Activated naive CD4-positive, alpha-beta T cell treated with anti-CD3 and anti-CD28 coated beads, Interleukin-2, amount 50 U/mL, for 16 hours (primary cell): ENCODE results near the gene LNPK.
"Not testable (repeated sequence)": the region's sequence is repeated elsewhere in the genome, so short reads cannot be mapped to it uniquely, and the experiment has no call there.

Experiments used
- DNase-seq: peaks from one replicate; pipeline ENCODE4 v3.0.0-alpha.2; 2020

The LNPK gene

GRCh38 chr2:175895957-175896356 is 106.1 kb downstream of the LNPK start:
- DNase-seq, result not testable (repeated sequence)

GRCh38 chr2:175892046-175892445 is 110.0 kb downstream of the LNPK start:
- no peak for DNase-seq

- no peak for DNase-seq
These were observed 111.3 kb downstream of the LNPK start for GRCh38 chr2:175890636-175891242.

GRCh38 chr2:175889701-175890302 is 112.3 kb downstream of the LNPK start:
- DNase-seq, result no peak

- DNase-seq, result no peak
These were observed 114.3 kb downstream of the LNPK start for GRCh38 chr2:175887776-175888175.

GRCh38 chr2:175884697-175885393 is 117.2 kb downstream of the LNPK start:
- no peak for DNase-seq

GRCh38 chr2:175883586-175884194 is 118.4 kb downstream of the LNPK start:
- DNase-seq, result no peak

GRCh38 chr2:175879679-175880078 is 122.4 kb downstream of the LNPK start:
- DNase-seq, result no peak

GRCh38 chr2:175877845-175878544 is 124.1 kb downstream of the LNPK start:
- DNase-seq, result no peak

GRCh38 chr2:175874291-175874690 is 127.8 kb downstream of the LNPK start:
- no peak for DNase-seq
